Fibroblast of lung (primary cell): Measurements from ENCODE around the gene GRB7.

Experiments
- EZH2 ChIP-seq: IDR thresholded peaks from 2 replicates; pipeline ENCODE4 v1.5.1; 2012; ENCODE audit warnings: low read length, control low read depth, mild to moderate bottlenecking; ENCODE audit errors: missing control alignments
- TF ChIP-seq, protein P1 (sequence below), 2 donors: IDR thresholded peaks in 1 of 2; conservative IDR thresholded peaks in 1 of 2; 1 replicate in 1 of 2; 2 replicates in 1 of 2; pipeline ENCODE4 v1.5.1; 2011 to 2012; ENCODE audit warnings: low read length in 2 of 2, control low read depth in 1 of 2, inconsistent platforms in 1 of 2, low read depth in 1 of 2, mild to moderate bottlenecking in 1 of 2

DNA sequence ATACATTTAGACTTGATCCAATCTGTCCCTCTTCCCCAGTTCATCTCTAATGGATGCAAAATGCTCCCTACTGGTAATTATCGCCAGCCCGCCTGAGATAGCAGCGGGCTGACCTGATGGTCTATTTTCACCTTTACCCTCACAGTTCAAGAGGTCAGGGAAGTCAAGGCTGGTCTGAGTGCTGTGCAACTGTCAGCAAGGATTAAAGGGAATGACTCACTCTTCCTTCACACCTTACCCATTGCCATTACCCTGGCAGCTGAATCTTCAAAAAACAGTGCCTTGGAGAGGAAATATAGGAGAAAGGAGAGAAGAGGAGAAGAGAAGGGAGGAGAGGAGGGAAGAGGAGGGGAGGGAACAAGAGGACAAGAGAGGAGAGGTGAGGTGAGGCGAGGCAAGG, 36.3 kb downstream of the GRB7 start:
- TF ChIP-seq, protein P1, sequence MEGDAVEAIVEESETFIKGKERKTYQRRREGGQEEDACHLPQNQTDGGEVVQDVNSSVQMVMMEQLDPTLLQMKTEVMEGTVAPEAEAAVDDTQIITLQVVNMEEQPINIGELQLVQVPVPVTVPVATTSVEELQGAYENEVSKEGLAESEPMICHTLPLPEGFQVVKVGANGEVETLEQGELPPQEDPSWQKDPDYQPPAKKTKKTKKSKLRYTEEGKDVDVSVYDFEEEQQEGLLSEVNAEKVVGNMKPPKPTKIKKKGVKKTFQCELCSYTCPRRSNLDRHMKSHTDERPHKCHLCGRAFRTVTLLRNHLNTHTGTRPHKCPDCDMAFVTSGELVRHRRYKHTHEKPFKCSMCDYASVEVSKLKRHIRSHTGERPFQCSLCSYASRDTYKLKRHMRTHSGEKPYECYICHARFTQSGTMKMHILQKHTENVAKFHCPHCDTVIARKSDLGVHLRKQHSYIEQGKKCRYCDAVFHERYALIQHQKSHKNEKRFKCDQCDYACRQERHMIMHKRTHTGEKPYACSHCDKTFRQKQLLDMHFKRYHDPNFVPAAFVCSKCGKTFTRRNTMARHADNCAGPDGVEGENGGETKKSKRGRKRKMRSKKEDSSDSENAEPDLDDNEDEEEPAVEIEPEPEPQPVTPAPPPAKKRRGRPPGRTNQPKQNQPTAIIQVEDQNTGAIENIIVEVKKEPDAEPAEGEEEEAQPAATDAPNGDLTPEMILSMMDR (conservative IDR thresholded peaks at IDR 0.05 in 1 of 2, IDR thresholded peaks at IDR 0.05 in 1 of 2; ENCODE audit: low read depth in 1 of 2, low read length in 2 of 2): no peak
- no peak for TF ChIP-seq EZH2
